PC-9 (cell line): ENCODE data around the gene GPR37L1. TPM values are rescaled to one million over a fixed set of nuclear protein-coding genes. Genes with fewer than 3 reads are reported as not detected.

Experiments used
- BruUV-seq: library from RNA; stranded (reverse); fragments of 400-500 nt; replicated peaks from 2 replicates; lab custom pipeline; 2021; lab: Mats Ljungman, UMichigan
- CTCF ChIA-PET: fragments of 300-600 bp; sonication (Branson Sonifier 250); formaldehyde crosslinking; loops from one replicate; lab custom pipeline; 2022; ENCODE audit warnings: antibody characterized with exemption; lab: Charles Lee
- POLR2A ChIA-PET: fragments of 300-600 bp; sonication (Branson Sonifier 250); formaldehyde crosslinking; loops from one replicate; lab custom pipeline; 2022; ENCODE audit warnings: antibody characterized with exemption; ENCODE audit not compliant: unreplicated experiment; lab: Charles Lee
- DNase-seq, 2 experiments: peaks; one replicate each; pipeline versions ENCODE4 v3.0.0 to v3.0.0-alpha.2; 2015 to 2022; ENCODE audit warnings: mixed read lengths in 1 of 2
- H2AFZ ChIP-seq: fragments of 200-600 bp; sonication (generic); 2 replicates; pipeline ENCODE4 v1.8.1; 2017; ENCODE audit warnings: antibody characterized with exemption
- H3F3A ChIP-seq: fragments of 200-600 bp; sonication (generic); 2 replicates; pipeline ENCODE4 v1.8.1; 2017; ENCODE audit warnings: antibody characterized with exemption, mild to moderate bottlenecking, low read depth; ENCODE audit not compliant: insufficient read depth
- H3K27ac ChIP-seq: fragments of 200-600 bp; sonication (generic); 2 replicates; pipeline ENCODE4 v1.6.1; 2016; ENCODE audit warnings: mixed run types
- H3K27me3 ChIP-seq: fragments of 200-600 bp; sonication (generic); 2 replicates; pipeline ENCODE4 v1.6.1; 2016; ENCODE audit warnings: low read depth, mixed run types; ENCODE audit not compliant: insufficient read depth
- H3K36me3 ChIP-seq: fragments of 200-600 bp; sonication (generic); 2 replicates; pipeline ENCODE4 v1.6.1; 2016; ENCODE audit warnings: low read depth, mixed run types
- H3K4me1 ChIP-seq: fragments of 200-600 bp; sonication (generic); replicated peaks from 2 replicates; pipeline ENCODE4 v1.6.1; 2016; ENCODE audit warnings: mixed run types; ENCODE audit not compliant: insufficient read depth
- H3K4me2 ChIP-seq: fragments of 200-600 bp; sonication (generic); 2 replicates; pipeline ENCODE4 v1.6.1; 2017; ENCODE audit warnings: mixed run types
- H3K4me3 ChIP-seq: fragments of 200-600 bp; sonication (generic); 2 replicates; pipeline ENCODE4 v1.6.1; 2016; ENCODE audit warnings: mixed run types
- H3K79me2 ChIP-seq: fragments of 200-600 bp; sonication (generic); 2 replicates; pipeline ENCODE4 v1.6.1; 2017; ENCODE audit warnings: low read depth, mixed run types
- H3K9me2 ChIP-seq: fragments of 200-600 bp; sonication (generic); 2 replicates; pipeline ENCODE4 v1.8.1; 2017; ENCODE audit warnings: mild to moderate bottlenecking; ENCODE audit not compliant: insufficient read depth
- H3K9me3 ChIP-seq: fragments of 200-600 bp; sonication (generic); 2 replicates; pipeline ENCODE4 v1.8.1; 2016; ENCODE audit warnings: low read depth; ENCODE audit not compliant: insufficient read depth
- H4K20me1 ChIP-seq: fragments of 200-600 bp; sonication (generic); 2 replicates; pipeline ENCODE4 v1.8.1; 2017; ENCODE audit not compliant: insufficient read depth
- CTCF ChIP-seq: fragments of 200-600 bp; sonication (generic); conservative IDR thresholded peaks from 2 replicates; pipeline ENCODE4 v1.6.1; 2017; ENCODE audit warnings: mixed run types, antibody characterized with exemption, mild to moderate bottlenecking, moderate library complexity
- EZH2 ChIP-seq: fragments of 200-600 bp; sonication (generic); IDR thresholded peaks from 2 replicates; pipeline ENCODE4 v1.8.0; 2017; ENCODE audit warnings: antibody characterized with exemption, low read depth
- intact Hi-C: fragments of 100-400 bp; cut with micrococcal nuclease; formaldehyde crosslinking; loops from one replicate; pipeline ENCODE4 v1.10.0; 2022; ENCODE audit not compliant: unreplicated experiment
- total RNA-seq: library from RNA; stranded (reverse); gene quantifications from 2 replicates; pipeline ENCODE4 v1.2.3, GENCODE V29; 2021

GPR37L1 gene
- total RNA-seq, 1 experiment from 2014 or later = 0.33 TPM

GRCh38 chr1:202086579-202087350 lies 36.0 kb upstream of the GPR37L1 start:
- peak; percentile 78 to 79 for DNase-seq
- H4K20me1 ChIP-seq = no peaks in the 10 kb centered on the region
- CTCF ChIA-PET = interaction anchor here (0.7 to 1.2 kb wide), 2 partner anchors 10 to 80 kb away, joined by 3 read pairs; no protein-coding TSS in a partner anchor
- H3K36me3 ChIP-seq = no peaks in the 10 kb centered on the region
- no peaks in the 10 kb centered on the region for H3K79me2 ChIP-seq
- peak overlapping the region; percentile 45 for H3K4me2 ChIP-seq
- no peak overlapping the region for H3K4me3 ChIP-seq
- H3K27me3 ChIP-seq = no peaks in the 10 kb centered on the region
- peaks cover 30% of the 10 kb centered on the region; the same call in 1 of the 2 replicates for H3F3A ChIP-seq
- no peak for TF ChIP-seq CTCF
- no peaks in the 10 kb centered on the region for H3K9me2 ChIP-seq
- no TSS peak for BruUV-seq
- POLR2A ChIA-PET = interaction anchor here (0.5 to 1.0 kb wide), 6 partner anchors 10 to 77 kb away, joined by 3 to 11 read pairs (median 4); partner anchors contain the start of gene ELF3
- H3K9me3 ChIP-seq = no peaks in the 10 kb centered on the region
- H3K4me1 ChIP-seq = peaks cover 47% of the 10 kb centered on the region
- no peak overlapping the region for H2AFZ ChIP-seq
- H3K27ac ChIP-seq = peak overlapping the region; percentile 44
- intact Hi-C loops = no loop called here

- ChIA-PET POLR2A (no interaction called here), CTCF (interaction anchor here (0.6 to 1.2 kb wide), 2 partner anchors 17 to 81 kb away, joined by 3 to 6 read pairs; no protein-coding TSS in a partner anchor)
- H3K4me1 ChIP-seq = peaks cover 47% of the 10 kb centered on the region
- intact Hi-C loops = no loop called here
- no peaks in the 10 kb centered on the region for H3K9me2 ChIP-seq
- no peaks in the 10 kb centered on the region for H3K79me2 ChIP-seq
- no peak for DNase-seq
- H3K4me3 ChIP-seq = no peak overlapping the region
- no peak overlapping the region for H2AFZ ChIP-seq
- no peak overlapping the region for H3K27ac ChIP-seq
- H3F3A ChIP-seq = peaks cover 30% of the 10 kb centered on the region; the same call in 1 of the 2 replicates
- H3K4me2 ChIP-seq = no peak overlapping the region
- no peaks in the 10 kb centered on the region for H4K20me1 ChIP-seq
- no TSS peak for BruUV-seq
- H3K9me3 ChIP-seq = no peaks in the 10 kb centered on the region
- H3K27me3 ChIP-seq = no peaks in the 10 kb centered on the region
- H3K36me3 ChIP-seq = no peaks in the 10 kb centered on the region
- TF ChIP-seq CTCF (no peak), EZH2 (no peak)
These were observed 34.5 kb upstream of the GPR37L1 start for GRCh38 chr1:202088206-202088605.

- H2AFZ ChIP-seq = no peak overlapping the region
- TF ChIP-seq CTCF (no peak; the same call in 1 of the 2 replicates), EZH2 (no peak)
- H3K4me2 ChIP-seq = no peak overlapping the region
- DNase-seq = peak in 1 of 2 experiments; percentile 34
- H3K9me2 ChIP-seq = no peaks in the 10 kb centered on the region
- ChIA-PET CTCF (no interaction called here), POLR2A (no interaction called here)
- H3K9me3 ChIP-seq = no peaks in the 10 kb centered on the region
- intact Hi-C loops = no loop called here
- no peaks in the 10 kb centered on the region for H4K20me1 ChIP-seq
- no peak overlapping the region for H3K4me3 ChIP-seq
- no peak overlapping the region for H3K27ac ChIP-seq
- BruUV-seq = no TSS peak
- peaks cover 19% of the 10 kb centered on the region; the same call in 1 of the 2 replicates for H3F3A ChIP-seq
- H3K79me2 ChIP-seq = no peaks in the 10 kb centered on the region
- H3K36me3 ChIP-seq = no peaks in the 10 kb centered on the region
- H3K27me3 ChIP-seq = no peaks in the 10 kb centered on the region
- H3K4me1 ChIP-seq = peaks cover 27% of the 10 kb centered on the region
These were observed 31.7 kb upstream of the GPR37L1 start for GRCh38 chr1:202090994-202091393.
